K562 (cell line): ENCODE results near the gene FNDC11. TPM values are rescaled to one million over a fixed set of nuclear protein-coding genes. Genes with fewer than 3 reads are reported as not detected.
A peak's percentile ranks its signal among the peaks of the same experiment; 100 is the strongest.

Experiments
- ATAC-seq: fragments of 200-7000 bp; cut with Tn5 transposase; 3 replicates; pipeline ENCODE4 v1.9.1; 2020; ENCODE audit warnings: moderate library complexity
- BruUV-seq: library from RNA; stranded (reverse); fragments of 400-500 nt; replicated peaks from 2 replicates; lab custom pipeline; 2021; lab: Mats Ljungman, UMichigan
- CTCF ChIA-PET: fragments of 300-600 bp; formaldehyde crosslinking; extraction: SDS; loops from one replicate; lab custom pipeline; 2021; ENCODE audit warnings: low intra/inter-chr PET ratio; lab: Yijun Ruan, JAX
- POLR2A ChIA-PET: fragments of 300-600, 350-650 bp; sonication (Branson Sonifier 250); formaldehyde crosslinking; extraction: SDS; loops from one replicate; lab custom pipeline; 2021; ENCODE audit warnings: antibody characterized with exemption, inconsistent platforms; lab: Yijun Ruan, JAX
- DNase-seq, 4 experiments: peaks; one replicate each; pipeline versions ENCODE4 v3.0.0 to v3.0.0-alpha.2; 2011 to 2018; ENCODE audit warnings: low spot score in 3 of 4, mixed read lengths in 3 of 4; ENCODE audit errors: extremely low read depth in 1 of 4
- FAIRE-seq: peaks from 2 replicates; lab custom pipeline; 2011; peaks lifted over from hg19 to GRCh38; lab: Jason Lieb, UNC
- H2AFZ ChIP-seq: 2 replicates; pipeline ENCODE4 v1.6.0; 2011; ENCODE audit warnings: low read depth, low read length, control low read depth, inconsistent platforms
- H3K27ac ChIP-seq: fragments of 200-600 bp; 3 replicates; pipeline ENCODE4 v1.8.0; 2011; ENCODE audit warnings: low read depth, mild to moderate bottlenecking, control low read depth, inconsistent platforms, low read length, moderate library complexity, mixed read lengths; ENCODE audit errors: extremely low read depth
- H3K27me3 ChIP-seq, 2 experiments: fragments of 300-600 bp in 1 of 2; 2 replicates in 1 of 2; 3 replicates in 1 of 2; pipeline versions ENCODE4 v1.6.0 to v1.8.0; 2011; ENCODE audit warnings: inconsistent platforms in 2 of 2, low read length in 2 of 2, mild to moderate bottlenecking in 1 of 2, mixed read lengths in 1 of 2, moderate library complexity in 1 of 2; ENCODE audit not compliant: control insufficient read depth in 2 of 2, insufficient read depth in 2 of 2
- H3K36me3 ChIP-seq: fragments of 300-600 bp; 3 replicates; pipeline ENCODE4 v1.8.0; 2011; ENCODE audit warnings: mild to moderate bottlenecking, low read length, inconsistent platforms; ENCODE audit not compliant: control insufficient read depth, insufficient read depth
- H3K4me1 ChIP-seq, 2 experiments: fragments of 200-600 bp in 1 of 2; replicated peaks in 1 of 2; 2 replicates in 1 of 2; 3 replicates in 1 of 2; pipeline versions ENCODE4 v1.5.1 to v1.8.0; 2011; ENCODE audit warnings: inconsistent platforms in 2 of 2, low read length in 2 of 2, mild to moderate bottlenecking in 1 of 2, mixed read lengths in 1 of 2, moderate library complexity in 1 of 2; ENCODE audit not compliant: control insufficient read depth in 2 of 2, insufficient read depth in 2 of 2
- H3K4me2 ChIP-seq: 2 replicates; pipeline ENCODE4 v1.6.1; 2011; ENCODE audit warnings: low read length, control low read depth, inconsistent platforms, mixed read lengths; ENCODE audit not compliant: insufficient read depth
- H3K4me3 ChIP-seq: fragments of 200-600 bp; sonication (generic), shearing (Covaris generic); 2 replicates; pipeline ENCODE4 v1.5.1; 2016; ENCODE audit warnings: control low read depth, inconsistent platforms
- H3K79me2 ChIP-seq: fragments of 200-600 bp; 3 replicates; pipeline ENCODE4 v1.8.0; 2011; ENCODE audit warnings: low read length, inconsistent platforms; ENCODE audit not compliant: control insufficient read depth, insufficient read depth
- H3K9ac ChIP-seq, 2 experiments: 2 replicates each; pipeline versions ENCODE4 v1.6.0 to v1.6.1; 2011; ENCODE audit warnings: low read depth in 2 of 2, low read length in 2 of 2, control low read depth in 1 of 2, inconsistent platforms in 1 of 2, mild to moderate bottlenecking in 1 of 2, mixed read lengths in 1 of 2; ENCODE audit not compliant: insufficient read depth in 1 of 2
- H3K9me1 ChIP-seq: one replicate; pipeline ENCODE4 v1.6.0; 2011; ENCODE audit warnings: inconsistent platforms, mild to moderate bottlenecking, low read length, moderate library complexity; ENCODE audit not compliant: control insufficient read depth, insufficient read depth
- H3K9me3 ChIP-seq: replicated peaks from 2 replicates; pipeline ENCODE4 v1.5.1; 2011; ENCODE audit warnings: low read depth, low read length, inconsistent platforms; ENCODE audit not compliant: control insufficient read depth, insufficient read depth
- H4K20me1 ChIP-seq: replicated peaks from 2 replicates; pipeline ENCODE4 v1.6.1; 2011; ENCODE audit warnings: low read length, inconsistent platforms, mixed read lengths; ENCODE audit not compliant: control insufficient read depth, insufficient read depth
- BCOR ChIP-seq: fragments of 450-650 bp; IDR thresholded peaks from 2 replicates; pipeline ENCODE4 v1.6.1; 2016
- CCAR2 ChIP-seq: fragments of 200-400 bp; formaldehyde crosslinking; IDR thresholded peaks from 2 replicates; pipeline ENCODE4 v1.6.1; 2017; ENCODE audit warnings: mild to moderate bottlenecking, low read depth, low read length
- E2F3 ChIP-seq: fragments of 250-450 bp; sonication (Bioruptor Pico); IDR thresholded peaks from 2 replicates; pipeline ENCODE4 v1.4.0; 2020; ENCODE audit warnings: mild to moderate bottlenecking
- ELF2 ChIP-seq: fragments of 250-450 bp; sonication (Bioruptor Pico); IDR thresholded peaks from 2 replicates; pipeline ENCODE4 v1.5.0; 2021; ENCODE audit warnings: mild to moderate bottlenecking
- FOXP1 ChIP-seq: sonication (generic); formaldehyde crosslinking; IDR thresholded peaks from 2 replicates; pipeline ENCODE4 v1.8.0; 2022; ENCODE audit warnings: mild to moderate bottlenecking, missing genetic modification reagents
- HIVEP1 ChIP-seq: fragments of 250-450 bp; sonication (Bioruptor Pico); IDR thresholded peaks from 2 replicates; pipeline ENCODE4 v1.4.0; 2020; ENCODE audit warnings: mild to moderate bottlenecking
- HMG20B ChIP-seq: fragments of 250-450 bp; sonication (Bioruptor Pico); IDR thresholded peaks from 2 replicates; pipeline ENCODE4 v1.5.0; 2021; ENCODE audit warnings: mild to moderate bottlenecking
- HNRNPLL ChIP-seq: fragments of 200-400 bp; formaldehyde crosslinking; IDR thresholded peaks from 2 replicates; pipeline ENCODE4 v1.6.1; 2017; ENCODE audit warnings: low read length, low read depth, mild to moderate bottlenecking; ENCODE audit not compliant: poor library complexity, severe bottlenecking
- MTF1 ChIP-seq: fragments of 250-450 bp; sonication (Bioruptor Pico); IDR thresholded peaks from 2 replicates; pipeline ENCODE4 v1.9.0; 2021; ENCODE audit warnings: moderate library complexity, mild to moderate bottlenecking, inconsistent platforms, borderline replicate concordance
- NUFIP1 ChIP-seq: fragments of 450-650 bp; IDR thresholded peaks from 2 replicates; pipeline ENCODE4 v1.6.1; 2018; ENCODE audit not compliant: partially characterized antibody
- POLR2G ChIP-seq: fragments of 200-400 bp; formaldehyde crosslinking; IDR thresholded peaks from 2 replicates; pipeline ENCODE4 v1.6.1; 2017; ENCODE audit warnings: low read depth, mild to moderate bottlenecking, antibody characterized with exemption, low read length, moderate library complexity
- RBM15 ChIP-seq: fragments of 200-400 bp; formaldehyde crosslinking; IDR thresholded peaks from 2 replicates; pipeline ENCODE4 v1.6.1; 2018; ENCODE audit warnings: mild to moderate bottlenecking, low read length, moderate library complexity; ENCODE audit not compliant: insufficient read depth
- RCOR1 ChIP-seq, 2 experiments: IDR thresholded peaks; 2 replicates each; pipeline ENCODE4 v1.6.1; 2012; ENCODE audit warnings: low read depth in 2 of 2, low read length in 2 of 2, borderline replicate concordance in 1 of 2, improper control_type of control experiment in 1 of 2
- RFX5 ChIP-seq: IDR thresholded peaks from 2 replicates; pipeline ENCODE4 v1.6.1; 2011; ENCODE audit warnings: low read depth, mild to moderate bottlenecking, improper control_type of control experiment, low read length
- SIRT6 ChIP-seq: IDR thresholded peaks from one replicate; pipeline ENCODE4 v1.6.1; 2012; ENCODE audit warnings: low read depth, mild to moderate bottlenecking, control low read depth, inconsistent platforms, low read length, moderate library complexity
- TAF1 ChIP-seq: IDR thresholded peaks from 2 replicates; pipeline ENCODE4 v1.6.1; 2011; ENCODE audit warnings: mild to moderate bottlenecking, low read length, moderate library complexity; ENCODE audit not compliant: insufficient read depth, control insufficient read depth, severe bottlenecking; ENCODE audit errors: extremely low read depth
- TCFL5 ChIP-seq: fragments of 250-450 bp; sonication (Bioruptor Pico); conservative IDR thresholded peaks from 2 replicates; pipeline ENCODE4 v1.6.1; 2021; ENCODE audit warnings: mild to moderate bottlenecking, moderate library complexity, matching md5 sums
- TEAD1 ChIP-seq, 2 experiments: fragments of 450-650 bp in 1 of 2; sonication (generic) in 1 of 2; formaldehyde crosslinking; IDR thresholded peaks; 2 replicates each; pipeline versions ENCODE4 v1.4.0 to v1.8.0; 2020 to 2022; ENCODE audit warnings: mild to moderate bottlenecking in 2 of 2, missing genetic modification reagents in 1 of 2
- TRIM24 ChIP-seq, 2 experiments: fragments of 450-650 bp; IDR thresholded peaks; 2 replicates each; pipeline ENCODE4 v1.6.1; 2016
- ZNF3 ChIP-seq: fragments of 250-450 bp; sonication (Bioruptor Pico); IDR thresholded peaks from 2 replicates; pipeline ENCODE4 v1.5.0; 2021; ENCODE audit warnings: mild to moderate bottlenecking, moderate library complexity
- ZNF436 ChIP-seq: fragments of 250-450, 450-650 bp; sonication (Bioruptor Pico); formaldehyde crosslinking; IDR thresholded peaks from 2 replicates; pipeline ENCODE4 v1.7.0; 2020; ENCODE audit warnings: mild to moderate bottlenecking
- WGBS: fragments of 100-300 bp; shearing (Covaris generic); methylation state at CpG from one replicate; pipeline ENCODE4 v1.1.6; 2016; ENCODE audit warnings: low coverage, mixed read lengths; ENCODE audit not compliant: insufficient coverage; ENCODE audit errors: missing lambda C conversion rate; 5-methylcytosine and 5-hydroxymethylcytosine counted together
- in situ Hi-C: fragments of 300-500 bp; cut with MboI; formaldehyde crosslinking; loops from 4 replicates; pipeline ENCODE4 v1.15.0; 2018; ENCODE audit warnings: inconsistent platforms, mixed read lengths
- intact Hi-C: fragments of 100-400 bp; cut with micrococcal nuclease; formaldehyde crosslinking; loops from 2 replicates; pipeline ENCODE4 v1.14.2; 2022
- polyA plus RNA-seq, 8 experiments: library from polyadenylated mRNA; depleted of rRNA in 4 of 8; stranded (reverse) in 5 of 8; unstranded in 3 of 8; fragments of >200 nt; fragmentation: Nextera tagmentation in 2 of 8; fragmentation: Illumina TruSeq in 1 of 8; extraction: Ambion mirVana in 2 of 8; extraction: Trizol in 1 of 8; gene quantifications; 2 replicates each; pipeline versions ENCODE4 v1.2.1 to v1.2.3, GENCODE V29; 2011 to 2014; ENCODE audit warnings: inconsistent platforms in 1 of 8, missing spikeins in 1 of 8
- total RNA-seq, 7 experiments: library from RNA; depleted of rRNA in 6 of 7; stranded (reverse); fragments of >200 nt in 6 of 7; fragmentation: Illumina TruSeq in 2 of 7; extraction: Trizol in 2 of 7; gene quantifications; 2 replicates each; pipeline versions ENCODE4 v1.2.1 to v1.2.3, GENCODE V29; 2011 to 2021; ENCODE audit warnings: low replicate concordance in 1 of 7
- TF ChIP-seq, protein P1 (sequence below): fragments of 250-450 bp; sonication (Bioruptor Pico); IDR thresholded peaks from 2 replicates; pipeline ENCODE4 v1.4.0; 2020; ENCODE audit warnings: borderline replicate concordance

The FNDC11 gene
- total and polyA plus RNA-seq, 9 of the 15 experiments (the other 6 are each of a cell fraction or from before 2014, with no cell fraction given): 0.08 to 2.3 (median 0.64) TPM; not detected in 2

DNA sequence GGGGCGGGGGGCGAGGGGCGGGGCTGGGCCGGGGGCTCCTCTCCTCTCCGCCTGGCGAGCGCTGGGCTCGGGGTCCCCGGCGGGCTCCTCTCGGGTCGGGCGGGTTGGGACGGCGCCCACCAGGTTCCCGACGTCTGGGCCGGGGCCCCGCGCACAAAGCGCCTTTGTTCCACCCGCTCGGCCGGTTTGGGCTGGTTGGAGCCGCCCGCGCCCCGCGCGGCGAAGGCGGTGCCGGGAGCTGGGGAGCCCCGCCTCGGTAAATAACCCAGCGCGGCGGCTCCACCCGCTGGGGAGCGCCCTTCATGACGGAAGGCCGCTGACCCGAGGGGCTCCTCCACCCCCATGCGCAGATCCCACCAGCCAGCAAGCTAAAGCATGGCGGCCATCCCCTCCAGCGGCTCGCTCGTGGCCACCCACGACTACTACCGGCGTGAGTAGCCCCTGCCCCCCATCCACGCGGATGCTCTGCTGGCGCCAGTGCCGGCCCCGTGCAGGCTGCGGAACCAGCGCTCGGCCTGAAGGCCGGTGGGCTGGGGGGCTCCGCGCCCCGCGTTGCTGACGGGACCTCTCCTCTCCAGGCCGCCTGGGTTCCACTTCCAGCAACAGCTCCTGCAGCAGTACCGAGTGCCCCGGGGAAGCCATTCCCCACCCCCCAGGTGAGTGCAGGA, 32.9 kb upstream of the FNDC11 start:
- Histone ChIP-seq H3K4me1 (peaks cover 10 to 57% of the 10 kb centered on the region in 2 experiments), H3K9me1 (no peaks in the 10 kb centered on the region), H3K4me3 (peak overlapping the region; percentile 85), H3K79me2 (peaks cover 14% of the 10 kb centered on the region), H4K20me1 (no peaks in the 10 kb centered on the region), H2AFZ (no peak overlapping the region), H3K27me3 (peaks cover 21 to 30% of the 10 kb centered on the region in 2 experiments), H3K27ac (peak overlapping the region; percentile 96), H3K4me2 (peak overlapping the region; percentile 89), H3K9me3 (peaks cover 7% of the 10 kb centered on the region), H3K36me3 (peaks cover 23% of the 10 kb centered on the region; the same call in 2 of the 3 replicates), H3K9ac (peak overlapping the region; percentile 79 to 98)
- peak; percentile 84 for ATAC-seq
- CTCF ChIA-PET: no interaction called here
- peak; percentile 35 for FAIRE-seq
- TSS peak; percentile 77 for BruUV-seq
- WGBS: 3% methylated on average over 31 of the region's 68 CpGs
- DNase-seq: peak; percentile 83 to 91 (median 89)
- POLR2A ChIA-PET: interaction anchor here (0.6 to 1.7 kb wide), 25 partner anchors 9 to 1822 kb away, joined by 3 to 19 read pairs (median 4); partner anchors contain the start of genes DNAJC5, SRMS and TCEA2
- in situ Hi-C loops (no loop called here), intact Hi-C loops (no loop called here)
- TF ChIP-seq NUFIP1: no peak
- no peak; the same call in 1 of the 2 replicates for TF ChIP-seq BCOR
- no peak for TF ChIP-seq MTF1 (CRISPR knock-in tag)
- peak; percentile 72; the same call in 1 of the 2 replicates for TF ChIP-seq FOXP1 (CRISPR knock-in tag)
- TF ChIP-seq HMG20B: no peak
- TF ChIP-seq RFX5: no peak
- TF ChIP-seq HNRNPLL: peak; percentile 24
- TF ChIP-seq, protein P1, sequence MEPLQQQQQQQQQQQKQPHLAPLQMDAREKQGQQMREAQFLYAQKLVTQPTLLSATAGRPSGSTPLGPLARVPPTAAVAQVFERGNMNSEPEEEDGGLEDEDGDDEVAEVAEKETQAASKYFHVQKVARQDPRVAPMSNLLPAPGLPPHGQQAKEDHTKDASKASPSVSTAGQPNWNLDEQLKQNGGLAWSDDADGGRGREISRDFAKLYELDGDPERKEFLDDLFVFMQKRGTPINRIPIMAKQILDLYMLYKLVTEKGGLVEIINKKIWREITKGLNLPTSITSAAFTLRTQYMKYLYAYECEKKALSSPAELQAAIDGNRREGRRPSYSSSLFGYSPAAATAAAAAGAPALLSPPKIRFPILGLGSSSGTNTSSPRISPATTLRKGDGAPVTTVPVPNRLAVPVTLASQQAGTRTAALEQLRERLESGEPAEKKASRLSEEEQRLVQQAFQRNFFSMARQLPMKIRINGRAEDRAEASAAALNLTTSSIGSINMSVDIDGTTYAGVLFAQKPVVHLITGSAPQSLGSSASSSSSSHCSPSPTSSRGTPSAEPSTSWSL (CRISPR knock-in tag): no peak
- TF ChIP-seq TAF1: no peak
- peak in 1 of 2 experiments; percentile 61; a peak in 1 of 4 replicates for TF ChIP-seq TEAD1 (CRISPR knock-in tag; IDR thresholded peaks at IDR 0.05)
- no peak for TF ChIP-seq SIRT6
- TF ChIP-seq POLR2G: peak; percentile 85
- no peak for TF ChIP-seq ZNF436 (CRISPR knock-in tag)
- TF ChIP-seq ELF2: no peak
- no peak for TF ChIP-seq ZNF3 (CRISPR knock-in tag)
- TF ChIP-seq CCAR2: no peak
- TF ChIP-seq E2F3: no peak
- no peak for TF ChIP-seq RBM15
- TF ChIP-seq RCOR1 (IDR thresholded peaks at IDR 0.05; ENCODE audit: borderline replicate concordance in 1 of 2, low read depth in 2 of 2, low read length in 2 of 2): no peak
- TF ChIP-seq HIVEP1 (CRISPR knock-in tag): no peak
- TF ChIP-seq TCFL5: no peak
- TF ChIP-seq TRIM24 (IDR thresholded peaks at IDR 0.05): peak in 1 of 2 experiments; percentile 63; a peak in 2 of 4 replicates
